Stimulated activated CD8-positive, alpha-beta memory T cell treated with anti-CD3 and anti-CD28 coated beads, Interleukin-4, amount 100 ng/mL, for 24 hours (primary cell): Measurements from ENCODE around the gene ARL16.

ENCODE experiments used
- DNase-seq: peaks from one replicate; pipeline ENCODE4 v3.0.0-alpha.2; 2020; ENCODE audit warnings: low read depth

The ARL16 gene

GRCh38 chr17:81666342-81667191 is 17.0 kb downstream of the ARL16 start, which contains the start of the genes CCDC137 and OXLD1:
CCDC137 (plus strand) TSS chr17:81666737; CDS start chr17:81666767, 30 bp downstream.
OXLD1 (minus strand) TSS chr17:81666605; CDS start chr17:81666577, 28 bp downstream.
- DNase-seq = peak; percentile 90

- no peak for DNase-seq
Observed at GRCh38 chr17:81666092-81666341, 17.6 kb downstream of the ARL16 start.

GRCh38 chr17:81665205-81666091 is 18.1 kb downstream of the ARL16 start:
- DNase-seq = no peak

GRCh38 chr17:81664051-81664470 is 19.5 kb downstream of the ARL16 start:
- no peak for DNase-seq

GRCh38 chr17:81662002-81662401 is 21.6 kb downstream of the ARL16 start:
- no peak for DNase-seq

GRCh38 chr17:81660441-81660840 is 23.2 kb downstream of the ARL16 start:
- DNase-seq = no peak

- no peak for DNase-seq
Observed at GRCh38 chr17:81659038-81659437, 24.6 kb downstream of the ARL16 start.

- no peak for DNase-seq
Observed at GRCh38 chr17:81656835-81657234, 26.8 kb downstream of the ARL16 start.

GRCh38 chr17:81656118-81656743 is 27.4 kb downstream of the ARL16 start, which contains the start of gene PDE6G:
PDE6G (minus strand) TSS chr17:81656542; CDS start chr17:81653305, 3,237 bp downstream.
- no peak for DNase-seq

- no peak for DNase-seq
Observed at GRCh38 chr17:81655378-81656117, 28.0 kb downstream of the ARL16 start.

GRCh38 chr17:81652906-81653771 is 30.5 kb downstream of the ARL16 start:
- peak; percentile 19 for DNase-seq

GRCh38 chr17:81651692-81652091 is 31.9 kb downstream of the ARL16 start:
- DNase-seq = no peak

- no peak for DNase-seq
Observed at GRCh38 chr17:81650951-81651350, 32.6 kb downstream of the ARL16 start.

- DNase-seq = no peak
Observed at GRCh38 chr17:81648707-81649085, 34.9 kb downstream of the ARL16 start.

- DNase-seq = no peak
Observed at GRCh38 chr17:81648013-81648706, 35.4 kb downstream of the ARL16 start.

GRCh38 chr17:81647640-81648012 is 36.0 kb downstream of the ARL16 start:
- DNase-seq = no peak

GRCh38 chr17:81646869-81647600 is 36.6 kb downstream of the ARL16 start:
- DNase-seq = no peak

GRCh38 chr17:81644976-81645952 is 38.3 kb downstream of the ARL16 start:
- no peak for DNase-seq
